GM18867 (cell line): ENCODE data around the gene TNRC6B.

Experiments used
- ATAC-seq: cut with Tn5 transposase; IDR thresholded peaks from one replicate; pipeline ENCODE4 v1.9.1; 2021; ENCODE audit warnings: mild to moderate bottlenecking, moderate library complexity; ENCODE audit not compliant: unreplicated experiment

The TNRC6B gene

GRCh38 chr22:40324468-40325305 is 147.0 kb downstream of the TNRC6B start:
- no peak for ATAC-seq

DNA sequence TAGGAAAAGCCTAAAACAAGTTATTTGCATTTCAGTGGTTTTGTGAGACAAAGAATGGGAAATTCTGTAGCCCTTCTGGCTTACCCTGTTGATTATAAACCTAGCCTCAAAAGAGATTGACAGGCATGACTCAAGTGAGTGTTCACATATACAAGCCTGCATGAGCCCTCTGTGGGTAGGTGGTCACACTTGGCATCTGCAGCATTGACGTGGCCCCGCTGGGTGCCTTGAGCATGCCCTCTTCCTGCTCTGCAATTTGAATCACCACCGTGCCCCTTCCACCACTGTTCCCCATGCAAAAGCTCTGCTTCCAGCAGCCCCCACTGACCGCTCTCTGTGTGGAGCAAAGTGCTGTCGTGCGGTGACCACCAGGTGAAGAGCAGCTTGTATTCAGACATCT is 147.6 kb downstream of the TNRC6B start:
- ATAC-seq, result no peak

DNA sequence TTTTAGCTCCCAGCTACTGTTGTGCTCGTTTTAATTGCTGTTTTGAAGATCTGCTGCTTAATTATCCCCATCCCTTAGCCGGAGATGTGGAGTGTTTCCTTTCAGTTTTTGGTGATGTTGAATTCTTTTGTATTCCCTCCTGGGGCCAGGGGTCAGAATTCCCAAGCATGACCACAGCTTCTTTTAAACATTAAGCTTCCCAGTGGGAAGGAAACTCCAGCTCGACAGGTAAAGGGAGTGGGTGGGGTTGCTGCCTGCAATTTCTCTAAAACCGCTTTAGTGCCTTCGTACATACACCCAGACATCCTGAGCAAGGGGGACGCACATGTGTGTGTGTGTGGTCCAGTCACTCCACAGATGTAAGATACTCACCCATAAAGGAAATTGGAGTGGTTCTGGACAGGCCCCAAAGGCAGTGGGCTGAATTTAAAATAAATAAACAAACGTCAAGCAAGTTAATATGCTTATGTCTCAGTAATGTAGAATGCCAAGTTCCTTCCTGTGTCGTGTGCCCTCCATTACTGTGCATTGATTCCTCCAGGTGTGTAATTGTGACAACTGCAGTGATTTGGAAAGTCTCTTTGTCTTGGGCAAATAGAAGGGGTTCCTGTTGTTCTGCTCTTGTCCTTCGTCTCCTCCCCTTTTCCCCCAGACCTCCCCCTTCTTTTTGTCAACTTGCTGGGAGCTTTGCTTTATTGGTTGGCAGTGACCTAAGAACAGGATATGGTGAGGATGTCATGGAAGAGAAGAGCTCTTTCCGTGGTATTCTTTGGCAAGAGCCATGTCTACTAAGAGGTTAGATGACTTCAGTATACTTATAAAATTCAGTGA is 149.4 kb downstream of the TNRC6B start:
- no peak for ATAC-seq

DNA sequence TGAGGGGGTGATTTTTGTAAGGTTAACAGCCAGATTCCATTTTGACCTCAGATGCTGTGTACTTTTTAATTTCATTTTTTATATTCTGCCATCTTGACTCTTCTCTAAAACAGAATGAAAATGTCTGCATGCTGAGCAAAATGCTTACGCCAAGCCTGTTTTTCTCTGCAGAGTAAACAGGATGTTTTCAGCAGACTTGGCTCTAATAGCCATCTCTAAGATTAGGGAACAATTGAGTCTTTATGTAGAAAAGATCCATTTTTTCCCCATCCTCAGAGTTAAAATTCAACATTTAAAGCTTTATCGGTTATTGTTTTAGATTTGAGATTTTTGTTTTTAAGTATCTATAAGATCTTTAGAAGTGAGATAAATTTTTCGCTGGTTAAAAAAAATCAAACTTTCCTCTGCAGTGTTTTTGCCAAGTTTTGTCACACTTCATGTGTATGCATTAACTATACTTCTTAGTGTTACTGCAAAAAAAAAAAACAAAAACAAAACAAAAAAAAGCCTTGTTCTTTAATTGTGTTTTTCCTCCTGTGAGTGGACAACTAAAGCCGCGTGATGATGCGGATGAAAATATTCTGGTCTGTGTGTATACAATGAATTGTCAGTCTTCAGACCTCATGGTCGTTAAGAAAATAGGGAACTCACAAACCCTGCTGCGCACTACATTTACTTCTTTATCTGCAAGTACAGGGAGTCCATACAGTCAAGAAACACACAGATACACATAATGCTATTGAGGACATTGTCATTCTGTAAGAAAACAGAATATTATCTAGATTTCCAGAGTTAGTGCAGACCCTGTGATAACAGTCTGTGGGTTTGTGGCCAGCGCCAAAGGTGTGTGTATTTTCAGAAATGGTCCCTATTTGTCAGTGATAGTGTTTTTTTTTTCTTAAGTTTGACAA is 151.1 kb downstream of the TNRC6B start:
- ATAC-seq, result no peak

- no peak for ATAC-seq
Measured at GRCh38 chr22:40329466-40329865, 151.7 kb downstream of the TNRC6B start.

DNA sequence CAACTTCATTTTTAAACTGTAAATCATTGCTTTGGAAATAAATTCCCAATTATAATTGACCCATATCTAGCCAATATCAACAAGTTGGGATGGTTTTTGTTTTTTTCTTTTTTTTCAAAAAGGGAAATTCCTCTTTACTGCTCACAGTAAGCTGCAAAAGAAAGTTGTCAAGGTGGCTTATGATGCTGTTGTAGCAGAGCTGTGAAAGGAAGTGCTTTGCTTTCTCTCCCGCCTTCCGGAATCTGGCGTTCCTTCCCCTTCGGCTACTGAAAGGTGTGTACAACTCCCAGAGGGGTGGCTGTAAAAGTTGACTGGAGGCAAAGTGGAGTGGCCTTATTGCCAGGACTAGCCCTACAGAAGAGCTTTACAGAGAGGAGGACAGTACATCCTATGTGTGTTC is 152.4 kb downstream of the TNRC6B start:
- no peak for ATAC-seq

- no peak for ATAC-seq
Measured at GRCh38 chr22:40330615-40331014, 152.9 kb downstream of the TNRC6B start.

DNA sequence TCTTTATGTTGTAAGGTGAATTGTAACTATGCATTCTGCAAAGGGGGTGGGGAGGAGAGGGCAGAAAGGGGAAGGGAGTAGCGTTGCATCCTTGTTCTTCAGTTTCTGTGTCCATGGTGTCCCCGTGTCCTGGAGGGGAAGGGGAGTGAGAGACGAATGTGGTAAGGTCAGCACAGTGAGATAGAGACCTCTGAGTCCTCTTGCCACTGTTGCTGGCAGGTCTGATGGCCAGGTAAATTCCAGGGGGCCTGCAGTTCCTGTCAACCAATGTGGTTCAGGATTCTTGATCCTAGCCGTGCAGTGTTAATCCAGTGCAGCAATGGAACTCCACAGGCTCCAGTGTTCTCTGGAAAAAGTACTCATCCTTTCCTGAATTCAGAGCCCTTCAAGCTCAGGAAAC is 154.0 kb downstream of the TNRC6B start:
- no peak for ATAC-seq

- ATAC-seq, result no peak
Measured at GRCh38 chr22:40332319-40332781, 154.6 kb downstream of the TNRC6B start.

DNA sequence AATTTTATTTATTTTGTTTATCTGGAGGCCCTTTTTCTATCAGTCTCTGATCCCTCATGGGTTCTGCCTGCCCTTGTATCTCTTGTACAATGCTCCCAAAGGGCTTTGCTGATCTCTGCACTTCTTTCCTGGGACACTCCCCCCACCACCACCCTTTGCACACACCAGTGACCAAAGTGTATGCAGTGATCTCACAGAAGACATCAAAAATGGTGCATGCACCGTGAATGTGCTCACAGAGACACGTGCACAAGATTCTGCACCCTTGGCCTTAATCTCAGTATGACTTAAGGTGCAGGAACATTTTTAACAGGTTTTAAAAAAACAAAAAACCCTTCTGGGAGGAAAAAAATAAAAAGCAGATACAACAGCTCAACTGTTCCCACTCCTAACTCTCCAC is 156.3 kb downstream of the TNRC6B start:
- ATAC-seq, result no peak

GRCh38 chr22:40334899-40335298 is 157.2 kb downstream of the TNRC6B start:
- ATAC-seq, result no peak

DNA sequence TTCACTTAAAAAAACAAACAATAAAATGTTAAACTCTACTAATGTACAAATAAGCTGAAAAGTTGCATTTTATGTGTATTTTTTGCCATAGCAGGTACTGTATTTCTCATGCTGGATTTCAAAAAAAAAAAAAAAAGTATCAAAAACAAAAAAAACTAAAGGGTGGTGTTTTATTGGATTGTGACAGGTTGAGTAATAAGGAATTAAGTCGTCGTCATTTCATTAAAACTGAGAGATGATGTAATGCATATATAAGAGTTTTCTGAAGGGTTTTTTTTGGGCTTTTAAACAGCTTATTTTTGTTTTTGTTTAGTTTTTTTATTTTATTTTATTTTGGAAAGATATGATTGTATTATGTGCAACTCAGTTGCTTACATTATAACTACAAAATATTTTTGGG is 157.6 kb downstream of the TNRC6B start:
- ATAC-seq, result no peak

DNA sequence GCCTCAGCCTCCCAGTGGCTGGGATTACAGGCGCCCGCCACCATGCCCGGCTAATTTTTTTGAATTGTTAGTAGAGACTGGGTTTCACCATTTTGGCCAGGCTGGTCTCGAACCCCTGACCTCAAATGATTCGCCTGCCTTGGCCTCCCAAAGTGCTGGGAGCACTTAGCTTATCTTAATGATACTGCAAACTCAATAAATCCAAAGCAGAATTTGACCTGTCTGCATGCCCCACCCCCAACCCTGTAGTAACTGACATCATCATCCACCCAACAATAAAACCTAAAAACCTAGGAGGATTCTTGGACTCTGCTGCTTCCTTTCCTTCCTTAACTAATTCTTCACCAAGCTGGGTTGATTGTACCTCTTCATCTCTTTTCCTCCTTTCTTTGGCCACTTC is 162.3 kb downstream of the TNRC6B start:
- ATAC-seq, result no peak

DNA sequence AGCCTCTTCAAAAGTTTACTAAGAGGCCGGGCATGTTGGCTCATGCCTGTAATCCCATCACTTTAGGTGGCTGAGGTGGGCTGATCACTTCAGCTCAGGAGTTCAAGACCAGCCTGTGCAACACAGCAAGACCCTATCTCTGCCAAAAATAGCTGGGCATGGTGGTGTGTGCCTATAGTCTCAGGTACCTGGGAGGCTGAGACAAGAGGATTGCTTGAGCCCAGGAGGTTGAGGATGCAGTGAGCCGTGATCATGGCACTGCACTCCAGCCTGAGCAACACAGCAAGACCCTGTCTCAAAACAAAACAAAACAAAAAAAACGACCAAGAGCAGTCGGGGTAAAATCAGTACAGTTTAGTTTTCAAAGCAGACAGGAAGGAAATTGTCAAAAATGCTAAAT is 163.9 kb downstream of the TNRC6B start:
- no peak for ATAC-seq

DNA sequence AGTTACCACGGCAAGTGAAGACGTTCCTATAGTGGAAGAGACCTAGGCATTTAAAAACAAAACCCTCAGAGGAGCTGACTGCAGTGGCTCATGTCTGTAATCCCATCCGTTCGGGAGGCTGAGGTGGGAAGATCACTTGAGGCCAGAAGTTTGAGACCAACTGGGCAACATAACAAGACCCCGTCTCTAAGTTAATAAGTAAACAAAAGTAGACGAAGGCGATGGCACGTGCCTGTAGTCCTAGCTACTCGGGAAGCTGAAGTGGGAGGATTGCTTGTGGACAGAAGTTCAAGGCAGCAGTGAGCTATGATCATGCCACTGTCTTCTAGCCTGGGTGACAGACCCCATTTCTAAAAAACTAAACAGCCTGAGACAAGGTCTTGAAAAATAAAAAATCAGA is 164.8 kb downstream of the TNRC6B start:
- ATAC-seq, result no peak

DNA sequence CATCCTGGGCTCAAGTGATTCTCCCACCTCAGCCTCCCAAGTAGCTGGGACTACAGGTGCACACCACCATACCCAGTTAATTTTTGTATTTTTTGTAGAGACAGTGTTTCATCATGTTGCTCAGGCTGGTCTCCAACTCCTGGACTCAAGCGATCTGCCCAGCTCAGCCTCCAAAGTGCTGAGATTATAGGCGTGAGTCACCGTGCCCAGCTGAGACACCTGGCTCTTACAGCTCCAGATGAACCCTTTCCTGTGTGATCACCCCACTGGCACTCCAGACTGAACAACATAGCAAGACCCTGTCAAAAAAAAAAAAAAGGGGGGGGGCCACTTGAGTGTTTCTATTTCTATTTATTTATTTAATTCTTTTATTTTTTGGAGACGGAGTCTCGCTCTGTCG is 167.5 kb downstream of the TNRC6B start:
- ATAC-seq, result no peak

DNA sequence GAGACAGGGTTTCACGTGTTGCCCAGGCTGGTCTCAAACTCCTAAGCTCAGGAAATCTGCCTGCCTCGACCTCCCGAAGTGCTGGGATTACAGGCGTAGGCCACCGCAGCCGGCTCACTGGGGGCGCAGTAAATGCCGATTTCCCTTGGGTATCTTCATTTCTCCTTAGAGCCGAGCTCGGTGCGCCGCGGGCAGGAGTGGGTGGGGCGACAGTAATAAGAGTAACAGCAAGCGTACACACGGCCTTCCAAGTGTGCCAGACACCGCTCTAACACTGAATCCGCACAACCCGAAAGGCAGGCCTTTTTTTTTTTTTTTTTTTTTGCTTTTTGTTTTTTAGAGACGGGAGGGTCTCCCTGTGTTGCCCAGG is 168.1 kb downstream of the TNRC6B start:
- ATAC-seq, result peak; percentile 32

- peak; percentile 81 for ATAC-seq
Measured at GRCh38 chr22:40346185-40347118, 168.7 kb downstream of the TNRC6B start, which contains the start of gene ADSL. Gene ADSL, plus strand, starts transcription at chr22:40346500. Its CDS starts 59 bp downstream, at chr22:40346559.

GRCh38 chr22:40347300-40347699 is 169.6 kb downstream of the TNRC6B start:
- no peak for ATAC-seq
